ENCODE measurements around the gene MINDY4. TPM values are rescaled to one million over a fixed set of nuclear protein-coding genes. Genes with fewer than 3 reads are reported as not detected.

Gene MINDY4
- total RNA-seq, 4 donors from 2014 or later, result 4.6 to 14.1 (median 6.8) TPM

DNA sequence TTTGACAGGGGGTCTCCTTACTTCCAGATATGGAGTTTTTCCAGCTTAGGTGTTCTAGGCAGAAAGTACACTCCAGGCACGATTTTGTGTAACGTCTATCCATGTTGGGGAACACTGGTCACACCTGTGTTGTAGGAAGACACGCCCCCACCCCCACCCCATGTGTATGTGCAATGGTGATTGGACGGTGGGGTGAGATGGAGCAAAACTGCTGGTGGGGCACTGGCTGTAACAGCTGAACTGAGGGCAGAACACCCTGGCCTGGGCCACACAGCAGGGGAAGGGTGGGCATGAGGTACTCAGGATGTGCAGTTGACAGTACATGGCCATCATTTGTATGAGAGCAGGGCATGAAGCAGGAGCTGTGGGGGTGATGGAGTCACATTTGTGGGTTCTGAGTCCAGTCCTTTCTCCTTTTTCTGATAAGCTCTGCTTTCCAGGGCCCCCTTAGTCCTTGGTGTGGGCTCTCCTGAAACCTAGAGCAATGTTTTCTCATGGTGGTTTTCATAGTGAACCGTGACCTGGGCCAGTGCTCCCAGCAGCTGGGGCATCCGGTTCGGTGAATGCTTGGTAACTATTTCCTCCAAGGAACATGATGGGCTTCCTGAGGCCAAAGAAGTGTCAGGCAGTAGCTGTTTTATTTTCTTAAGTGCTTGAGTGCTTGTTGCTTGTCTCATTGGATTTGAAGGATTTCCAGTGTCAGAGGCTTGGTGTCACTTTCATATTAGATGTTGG is 77.1 kb downstream of the MINDY4 start:
- peaks cover 9 to 27% (median 13%) of the 10 kb centered on the region in 4 donors for H3K4me1 ChIP-seq
- DNase-seq, result no peak
- no peaks in the 10 kb centered on the region for H3K27me3 ChIP-seq
- H3K27ac ChIP-seq, result no peak overlapping the region
- no peaks in the 10 kb centered on the region for H3K36me3 ChIP-seq
- WGBS, 2 donors (ENCODE audit: low coverage in 1 of 2), result 84% methylated on average over 7 of the region's 7 CpGs; no CpG with 5 or more reads in 1 of the 2 donors
- no peak overlapping the region for H3K4me3 ChIP-seq
- no peaks in the 10 kb centered on the region for H3K9me3 ChIP-seq
- TF ChIP-seq POLR2A (IDR thresholded peaks at IDR 0.05) (no peak), EP300 (IDR thresholded peaks at IDR 0.05; ENCODE audit: low read depth) (no peak), POLR2AphosphoS5 (IDR thresholded peaks at IDR 0.05) (no peak)
- TF ChIP-seq, protein P1, sequence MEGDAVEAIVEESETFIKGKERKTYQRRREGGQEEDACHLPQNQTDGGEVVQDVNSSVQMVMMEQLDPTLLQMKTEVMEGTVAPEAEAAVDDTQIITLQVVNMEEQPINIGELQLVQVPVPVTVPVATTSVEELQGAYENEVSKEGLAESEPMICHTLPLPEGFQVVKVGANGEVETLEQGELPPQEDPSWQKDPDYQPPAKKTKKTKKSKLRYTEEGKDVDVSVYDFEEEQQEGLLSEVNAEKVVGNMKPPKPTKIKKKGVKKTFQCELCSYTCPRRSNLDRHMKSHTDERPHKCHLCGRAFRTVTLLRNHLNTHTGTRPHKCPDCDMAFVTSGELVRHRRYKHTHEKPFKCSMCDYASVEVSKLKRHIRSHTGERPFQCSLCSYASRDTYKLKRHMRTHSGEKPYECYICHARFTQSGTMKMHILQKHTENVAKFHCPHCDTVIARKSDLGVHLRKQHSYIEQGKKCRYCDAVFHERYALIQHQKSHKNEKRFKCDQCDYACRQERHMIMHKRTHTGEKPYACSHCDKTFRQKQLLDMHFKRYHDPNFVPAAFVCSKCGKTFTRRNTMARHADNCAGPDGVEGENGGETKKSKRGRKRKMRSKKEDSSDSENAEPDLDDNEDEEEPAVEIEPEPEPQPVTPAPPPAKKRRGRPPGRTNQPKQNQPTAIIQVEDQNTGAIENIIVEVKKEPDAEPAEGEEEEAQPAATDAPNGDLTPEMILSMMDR (IDR thresholded peaks at IDR 0.05), result no peak
- intact Hi-C loops (cut with DNase I; ENCODE audit: low total_unique reads), result no loop called here
- in situ Hi-C loops (cut with MboI; ENCODE audit: low pct_ligation_motif_present in 1 of 4, low pct_unique_long_range_greater_than_20kb in 1 of 4, low sequenced_read_pairs in 3 of 4), result no loop called here

DNA sequence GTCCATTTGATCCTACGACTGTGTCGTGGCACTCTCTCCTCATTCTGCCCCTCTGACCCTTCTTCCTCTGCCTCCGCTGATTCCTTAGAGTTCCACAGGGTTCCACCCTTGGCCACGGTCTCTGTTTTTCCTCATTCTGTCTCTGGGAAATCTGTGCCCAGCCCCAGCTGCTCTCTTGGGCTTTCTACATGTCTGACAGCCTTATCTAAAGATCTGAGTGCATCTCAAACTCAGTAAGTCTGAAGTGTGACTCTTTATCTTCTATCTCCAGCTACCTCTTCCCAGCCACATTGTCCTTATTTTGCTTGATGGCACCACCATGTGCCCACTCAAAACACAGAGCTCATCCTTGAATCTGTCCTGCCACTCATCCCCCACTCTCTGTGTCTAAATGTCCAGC is 78.3 kb downstream of the MINDY4 start:
- no peak overlapping the region for H3K4me3 ChIP-seq
- in situ Hi-C loops (cut with MboI; ENCODE audit: low pct_ligation_motif_present in 1 of 4, low pct_unique_long_range_greater_than_20kb in 1 of 4, low sequenced_read_pairs in 3 of 4) (no loop called here), intact Hi-C loops (cut with DNase I; ENCODE audit: low total_unique reads) (no loop called here)
- DNase-seq, result no peak
- H3K27ac ChIP-seq, result no peak overlapping the region
- TF ChIP-seq, protein P1 (IDR thresholded peaks at IDR 0.05), result no peak
- TF ChIP-seq EP300 (IDR thresholded peaks at IDR 0.05; ENCODE audit: low read depth) (no peak), POLR2AphosphoS5 (IDR thresholded peaks at IDR 0.05) (no peak), POLR2A (IDR thresholded peaks at IDR 0.05) (no peak)
- 82 to 85% methylated on average over 4 of the region's 4 CpGs for WGBS, 2 donors (ENCODE audit: low coverage in 1 of 2)
- no peaks in the 10 kb centered on the region for H3K9me3 ChIP-seq
- H3K36me3 ChIP-seq, result no peaks in the 10 kb centered on the region
- peaks cover 9 to 32% (median 13%) of the 10 kb centered on the region in 4 donors for H3K4me1 ChIP-seq
- H3K27me3 ChIP-seq, result no peaks in the 10 kb centered on the region

DNA sequence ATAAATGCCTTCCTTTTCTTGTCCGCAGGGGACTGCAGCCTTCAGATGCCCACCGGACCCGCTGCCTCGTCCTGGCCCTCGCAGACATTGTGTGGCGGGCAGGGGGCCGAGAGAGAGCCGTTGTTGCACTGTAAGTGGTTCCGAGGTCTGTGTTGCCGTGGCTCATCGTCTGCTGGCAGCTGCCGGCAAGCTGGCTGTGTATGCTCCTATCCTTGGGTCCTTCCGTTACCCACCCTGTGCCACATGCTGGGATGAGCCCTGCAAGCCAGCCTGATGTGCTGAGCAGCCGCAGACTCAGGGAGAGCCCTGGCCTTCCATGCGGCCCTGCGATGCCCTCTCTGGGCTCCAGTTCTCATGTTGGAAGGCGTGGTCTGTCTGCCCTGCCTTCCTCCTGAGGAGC is 79.2 kb downstream of the MINDY4 start:
- intact Hi-C loops (cut with DNase I; ENCODE audit: low total_unique reads) (no loop called here), in situ Hi-C loops (cut with MboI; ENCODE audit: low pct_ligation_motif_present in 1 of 4, low pct_unique_long_range_greater_than_20kb in 1 of 4, low sequenced_read_pairs in 3 of 4) (no loop called here)
- TF ChIP-seq EP300 (IDR thresholded peaks at IDR 0.05; ENCODE audit: low read depth) (no peak), POLR2A (IDR thresholded peaks at IDR 0.05) (no peak), POLR2AphosphoS5 (IDR thresholded peaks at IDR 0.05) (no peak)
- TF ChIP-seq, protein P1 (IDR thresholded peaks at IDR 0.05), result no peak
- peaks cover 9 to 32% (median 12%) of the 10 kb centered on the region in 4 donors for H3K4me1 ChIP-seq
- no peaks in the 10 kb centered on the region for H3K36me3 ChIP-seq
- no peaks in the 10 kb centered on the region for H3K9me3 ChIP-seq
- no peak overlapping the region for H3K27ac ChIP-seq
- H3K27me3 ChIP-seq, result no peaks in the 10 kb centered on the region
- WGBS, 2 donors (ENCODE audit: low coverage in 1 of 2), result 93% methylated on average over 16 of the region's 17 CpGs; no CpG with 5 or more reads in 1 of the 2 donors
- no peak for DNase-seq
- no peak overlapping the region for H3K4me3 ChIP-seq

DNA sequence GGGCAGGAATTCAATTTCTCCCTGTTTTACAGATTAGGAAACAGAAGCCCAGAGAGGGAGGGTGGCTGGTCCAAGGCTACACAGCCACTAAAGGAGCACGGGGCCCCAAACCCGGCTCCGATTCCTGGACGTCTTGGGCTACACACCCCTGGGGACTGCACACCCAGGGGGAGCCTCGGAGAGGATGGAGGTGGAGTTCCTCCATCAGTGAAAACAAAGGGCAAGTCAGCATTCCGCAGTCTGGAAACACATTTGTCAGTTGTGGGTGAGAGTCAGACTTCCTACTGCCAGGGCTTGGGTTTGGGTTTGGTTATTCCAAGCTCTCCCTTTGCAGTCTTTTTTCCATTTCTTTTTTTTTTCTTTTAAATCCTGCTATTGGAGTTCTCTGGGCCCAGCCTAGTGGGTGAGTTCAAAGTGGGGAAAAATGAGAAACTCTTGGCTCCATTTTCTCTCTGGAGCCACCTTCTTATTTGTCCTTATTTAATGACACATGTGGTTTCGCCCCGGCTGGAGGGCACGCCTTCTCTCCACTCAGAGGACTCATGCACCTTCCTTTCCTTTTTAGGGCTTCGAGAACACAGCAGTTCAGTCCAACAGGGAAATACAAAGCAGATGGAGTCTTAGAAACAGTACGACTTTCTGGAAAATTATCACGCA is 80.6 kb downstream of the MINDY4 start:
- in situ Hi-C loops (cut with MboI; ENCODE audit: low pct_ligation_motif_present in 1 of 4, low pct_unique_long_range_greater_than_20kb in 1 of 4, low sequenced_read_pairs in 3 of 4), result no loop called here
- no peak for DNase-seq
- TF ChIP-seq EP300 (IDR thresholded peaks at IDR 0.05; ENCODE audit: low read depth) (no peak), POLR2AphosphoS5 (IDR thresholded peaks at IDR 0.05) (peak in 1 of 3 donors; percentile 14), POLR2A (IDR thresholded peaks at IDR 0.05) (no peak)
- TF ChIP-seq, protein P1 (IDR thresholded peaks at IDR 0.05), result no peak
- H3K27ac ChIP-seq, result peak overlapping the region; percentile 63 to 84 (median 78)
- no peak overlapping the region for H3K4me3 ChIP-seq
- H3K4me1 ChIP-seq, result peaks cover 0 to 19% (median 2%) of the 10 kb centered on the region in 4 donors
- intact Hi-C loops (cut with DNase I; ENCODE audit: low total_unique reads), result no loop called here
- H3K27me3 ChIP-seq, result no peaks in the 10 kb centered on the region
- no peaks in the 10 kb centered on the region for H3K9me3 ChIP-seq
- 78 to 86% methylated on average over 4 to 12 of the region's 12 CpGs for WGBS, 2 donors (ENCODE audit: low coverage in 1 of 2)
- no peaks in the 10 kb centered on the region for H3K36me3 ChIP-seq

All from transverse colon (tissue), 4 donors.